HG02884 (cell line): Measurements from ENCODE around the gene RHOB.
"Not testable (repeated sequence)": the region's sequence is repeated elsewhere in the genome, so short reads cannot be mapped to it uniquely, and the experiment has no call there.

ENCODE experiments used
- ATAC-seq: cut with Tn5 transposase; IDR thresholded peaks from one replicate; pipeline ENCODE4 v1.9.1; 2021; ENCODE audit warnings: mild to moderate bottlenecking, moderate library complexity; ENCODE audit not compliant: unreplicated experiment

The RHOB gene

DNA sequence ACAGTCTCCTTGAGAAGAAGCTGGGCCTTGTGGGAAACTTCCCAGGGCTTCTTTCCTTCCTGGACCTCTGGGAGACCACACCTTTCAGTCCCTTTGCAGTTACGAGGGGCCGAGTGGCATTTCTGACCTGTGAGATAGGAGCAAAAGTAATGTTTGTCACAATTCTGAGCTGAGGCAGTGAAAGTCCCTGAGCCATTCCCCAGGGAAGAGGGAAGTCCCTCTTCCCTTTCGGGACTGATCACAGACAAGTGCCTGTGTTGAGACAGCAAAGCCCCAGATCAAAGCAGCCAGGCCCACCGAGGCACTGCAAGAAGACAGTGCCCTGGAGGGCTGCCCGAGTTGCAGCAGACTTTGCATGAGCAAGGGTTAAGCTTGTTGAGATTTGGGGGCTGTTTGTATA lies 41.9 kb downstream of the RHOB start:
- no peak for ATAC-seq

DNA sequence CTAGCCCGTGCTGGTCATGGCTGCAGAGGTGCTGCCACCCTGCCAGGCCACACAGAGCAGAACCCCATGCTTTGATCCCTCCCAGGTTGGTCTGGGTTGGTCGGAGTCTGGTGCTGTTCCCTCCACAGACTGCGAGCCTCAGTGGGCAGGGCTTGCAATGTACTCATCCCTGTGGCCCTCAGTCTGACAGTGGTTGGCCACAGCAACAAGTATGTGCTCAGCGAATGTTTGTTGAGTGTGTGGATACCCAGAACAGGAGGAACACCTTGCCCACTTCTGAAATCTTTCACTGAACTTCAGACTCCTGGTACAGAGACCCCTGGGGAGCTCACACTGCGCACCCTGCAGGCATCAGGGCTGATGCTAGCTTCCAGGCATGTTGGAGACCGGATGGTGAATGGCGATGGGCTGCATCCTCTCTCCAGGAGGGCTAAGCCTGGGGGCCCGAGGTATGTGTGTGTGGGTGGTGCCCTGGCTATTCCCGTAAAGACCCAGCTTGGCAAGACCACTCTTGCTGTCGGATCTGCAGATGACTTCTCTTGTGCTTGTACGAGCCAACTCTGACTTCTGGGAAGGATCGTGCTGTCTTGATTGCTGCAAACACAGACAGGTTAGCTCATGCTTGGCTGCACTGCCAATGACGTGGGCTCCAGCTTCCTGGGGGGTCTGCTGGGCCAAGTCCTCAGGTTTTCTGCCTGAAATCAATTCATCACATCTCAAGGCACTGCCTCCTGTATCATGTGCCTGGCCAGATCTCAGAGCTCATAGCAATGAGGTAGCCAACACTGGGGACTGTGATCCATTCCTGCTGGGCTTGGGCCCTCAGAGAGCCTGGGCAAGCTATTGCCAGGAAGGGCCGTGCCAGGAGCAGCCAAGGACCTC lies 43.7 kb downstream of the RHOB start:
- ATAC-seq = no peak

DNA sequence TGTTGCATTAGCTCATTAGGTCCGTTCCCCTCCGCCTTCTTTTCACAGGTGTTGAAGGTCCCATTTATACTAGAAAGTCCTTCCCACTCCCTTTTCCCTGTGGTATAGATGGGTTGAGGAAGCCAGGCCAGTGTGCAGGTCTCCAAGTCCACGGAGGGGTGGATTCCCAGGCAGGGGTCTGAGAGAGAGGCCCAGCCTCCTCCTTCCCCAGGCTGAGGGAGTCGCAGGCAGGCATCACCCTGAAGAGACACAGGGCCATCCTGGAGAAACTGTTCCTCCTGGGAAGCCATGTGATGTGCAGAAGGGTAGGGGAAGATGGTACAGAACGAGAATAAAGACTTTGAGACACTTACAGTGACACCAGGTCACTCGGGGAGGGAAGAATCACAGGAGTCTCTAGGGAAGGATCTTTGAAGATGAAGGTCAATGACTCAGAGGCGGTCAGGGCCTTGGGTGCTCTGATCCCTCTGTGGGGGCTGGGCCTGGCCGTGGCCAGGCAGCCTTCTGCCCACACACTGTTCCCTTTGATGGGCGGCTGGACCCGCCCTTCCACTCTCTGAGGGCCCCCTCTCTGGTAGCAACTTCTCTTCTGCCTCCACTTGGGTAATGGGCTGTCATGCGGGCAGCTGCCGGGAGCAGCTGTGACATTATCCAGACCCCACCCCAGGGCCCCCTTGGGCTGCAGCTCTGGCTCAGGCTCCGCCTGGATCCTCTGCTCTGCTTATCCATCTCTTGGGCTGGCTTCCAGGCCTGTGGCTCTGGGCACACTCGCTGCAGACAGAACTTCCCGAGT lies 45.1 kb downstream of the RHOB start:
- ATAC-seq = no peak

DNA sequence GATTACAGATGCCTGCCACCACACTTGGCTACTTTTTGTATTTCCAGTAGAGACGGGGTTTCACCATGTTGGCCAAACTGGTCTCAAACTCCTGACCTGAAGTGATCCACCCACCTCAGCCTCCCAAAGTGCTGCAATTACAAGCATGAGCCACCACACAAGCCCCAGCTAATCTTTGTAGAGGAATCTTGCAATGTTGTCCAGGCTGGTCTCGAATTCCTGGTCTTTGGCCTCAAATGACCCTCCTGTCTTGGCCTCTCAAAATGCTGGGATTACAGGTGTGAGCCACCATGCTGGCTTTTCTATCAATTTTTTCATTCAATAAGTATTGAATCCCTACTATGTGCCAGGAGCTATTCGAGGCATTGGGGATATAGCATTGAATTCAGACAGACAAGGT lies 46.2 kb downstream of the RHOB start:
- ATAC-seq = not testable (repeated sequence)

DNA sequence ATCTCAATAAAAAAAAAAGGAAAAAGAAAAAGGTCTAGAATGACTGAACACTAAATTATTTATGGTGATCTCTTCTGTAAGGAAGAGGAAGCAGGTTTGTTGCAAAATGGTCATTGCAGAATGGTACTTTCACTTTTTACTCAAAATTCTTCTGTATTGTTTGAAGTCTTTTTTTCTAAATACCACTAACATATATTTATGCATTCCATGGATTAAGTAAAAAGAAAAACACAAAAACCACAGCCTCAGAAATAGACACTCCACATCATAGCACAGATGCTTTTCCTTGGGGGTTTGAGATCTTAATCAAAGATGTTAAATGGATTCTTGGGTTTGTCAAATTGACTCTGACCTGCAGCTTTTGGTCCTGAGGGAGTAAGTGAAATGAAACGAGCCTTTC lies 47.4 kb downstream of the RHOB start:
- no peak for ATAC-seq

DNA sequence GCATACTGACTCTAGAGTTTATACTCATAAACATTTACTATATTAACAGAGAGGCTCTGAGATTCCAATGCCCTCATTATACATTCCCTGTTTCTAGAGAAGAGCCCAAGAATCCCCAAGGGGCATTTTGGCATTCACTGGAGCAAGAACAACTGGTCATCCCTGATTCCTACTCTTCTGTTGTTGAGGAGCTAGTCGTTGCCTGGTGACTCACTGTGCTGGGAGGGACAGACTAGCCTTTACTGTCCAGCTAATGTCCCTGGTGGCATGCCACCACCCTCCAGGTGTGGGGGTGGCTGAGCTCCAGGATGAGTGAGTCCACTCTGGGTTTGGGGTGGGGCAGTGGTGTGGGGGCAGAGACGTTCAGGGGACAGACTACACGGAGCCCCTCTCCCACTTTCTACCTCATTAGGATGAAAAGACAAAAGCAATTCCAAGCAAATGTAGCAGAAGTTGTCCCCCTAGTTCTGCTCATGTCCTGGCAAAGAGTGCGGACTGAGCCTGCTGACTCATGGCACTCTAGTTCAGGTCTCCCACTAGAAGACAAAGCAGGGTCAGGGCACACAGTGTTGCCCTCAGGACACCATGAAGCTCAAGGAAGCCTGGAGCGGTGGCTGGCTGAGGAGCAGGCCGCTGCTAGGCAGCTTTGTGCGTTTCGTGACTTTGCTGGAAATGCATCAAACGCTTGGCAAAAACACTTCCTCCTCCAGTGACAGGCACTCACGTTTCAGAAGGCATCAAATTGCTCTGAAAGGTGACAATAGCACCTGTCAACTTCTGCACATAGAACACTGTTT lies 49.4 kb downstream of the RHOB start:
- no peak for ATAC-seq

DNA sequence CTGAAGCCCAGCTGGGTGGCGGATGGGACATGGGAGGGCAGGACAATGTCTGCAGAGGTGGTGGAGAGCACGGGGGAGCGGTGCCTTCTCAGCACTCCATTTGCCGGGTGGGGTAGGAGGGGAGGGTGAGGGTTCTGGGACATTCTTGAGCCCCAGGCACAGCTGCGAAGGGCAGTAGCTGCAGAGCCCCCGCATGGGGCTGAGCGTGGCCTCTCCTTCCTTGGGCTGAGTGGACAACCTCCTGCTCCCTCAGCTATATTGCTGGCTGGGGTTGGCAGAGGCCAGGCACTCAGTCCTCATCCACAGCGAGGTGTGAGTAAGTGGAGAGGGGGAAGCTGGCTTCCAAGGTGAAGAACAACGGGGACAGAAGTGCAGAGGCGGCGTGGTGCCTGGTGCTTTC lies 50.1 kb downstream of the RHOB start:
- ATAC-seq = no peak
